A673 (cell line): ENCODE results near the gene NUP62. TPM values are rescaled to one million over a fixed set of nuclear protein-coding genes. Genes with fewer than 3 reads are reported as not detected.
"Not testable (repeated sequence)": the region's sequence is repeated elsewhere in the genome, so short reads cannot be mapped to it uniquely, and the experiment has no call there.

Experiments
- BruUV-seq: library from RNA; stranded (reverse); fragments of 400-500 nt; replicated peaks from 2 replicates; lab custom pipeline; 2021; lab: Mats Ljungman, UMichigan
- CTCF ChIA-PET: fragments of 300-600 bp; sonication (Branson Sonifier 250); formaldehyde crosslinking; loops from one replicate; lab custom pipeline; 2022; ENCODE audit warnings: antibody characterized with exemption; lab: Charles Lee
- POLR2A ChIA-PET: fragments of 300-600 bp; sonication (Branson Sonifier 250); formaldehyde crosslinking; loops from one replicate; lab custom pipeline; 2022; ENCODE audit warnings: antibody characterized with exemption; ENCODE audit not compliant: low non-redundant PET; lab: Charles Lee
- DNase-seq: peaks from one replicate; pipeline ENCODE4 v3.0.0-alpha.2; 2015; ENCODE audit warnings: low spot score
- H3K27ac ChIP-seq: fragments of 200-600 bp; sonication (generic); 2 replicates; pipeline ENCODE4 v1.5.1; 2016; ENCODE audit warnings: mixed run types, low read depth, mild to moderate bottlenecking, mixed read lengths, antibody characterized with exemption, low read length; ENCODE audit not compliant: poor library complexity, severe bottlenecking
- H3K27me3 ChIP-seq: fragments of 200-600 bp; sonication (generic); replicated peaks from 2 replicates; pipeline ENCODE4 v1.6.1; 2017; ENCODE audit warnings: mixed run types, low read depth, mild to moderate bottlenecking, mixed read lengths, antibody characterized with exemption, low read length; ENCODE audit not compliant: insufficient read depth, poor library complexity
- H3K36me3 ChIP-seq: fragments of 200-600 bp; sonication (generic); 2 replicates; pipeline ENCODE4 v1.6.1; 2016; ENCODE audit warnings: mixed run types, mild to moderate bottlenecking, mixed read lengths, antibody characterized with exemption, low read length; ENCODE audit not compliant: insufficient read depth, poor library complexity, severe bottlenecking
- H3K4me1 ChIP-seq: fragments of 200-600 bp; sonication (generic); 2 replicates; pipeline ENCODE4 v1.6.1; 2017; ENCODE audit warnings: mixed run types, mild to moderate bottlenecking, mixed read lengths, antibody characterized with exemption, low read length; ENCODE audit not compliant: insufficient read depth, poor library complexity, severe bottlenecking
- H3K4me3 ChIP-seq: fragments of 200-600 bp; sonication (generic); 2 replicates; pipeline ENCODE4 v1.5.1; 2016; ENCODE audit warnings: low read depth, mixed run types, mild to moderate bottlenecking, mixed read lengths, low read length; ENCODE audit not compliant: poor library complexity, severe bottlenecking
- H3K9me3 ChIP-seq: fragments of 200-600 bp; sonication (generic); 2 replicates; pipeline ENCODE4 v1.6.1; 2016; ENCODE audit warnings: mixed run types, low read depth, mild to moderate bottlenecking, mixed read lengths, antibody characterized with exemption, low read length; ENCODE audit not compliant: poor library complexity, severe bottlenecking
- EZH2 ChIP-seq: fragments of 200-600 bp; sonication (generic); IDR thresholded peaks from 2 replicates; pipeline ENCODE4 v1.6.1; 2017; ENCODE audit warnings: borderline replicate concordance, low read depth, mild to moderate bottlenecking, mixed read lengths, antibody characterized with exemption, low read length; ENCODE audit not compliant: poor library complexity, severe bottlenecking
- intact Hi-C: fragments of 100-400 bp; cut with micrococcal nuclease; formaldehyde crosslinking; loops from one replicate; pipeline ENCODE4 v1.10.0; 2022; ENCODE audit not compliant: unreplicated experiment
- total RNA-seq: library from RNA; stranded (reverse); gene quantifications from 2 replicates; pipeline ENCODE4 v1.2.3, GENCODE V29; 2021
- TF ChIP-seq, protein P1 (sequence below): fragments of 300-800, 200-600 bp; sonication (generic); conservative IDR thresholded peaks from 2 replicates; pipeline ENCODE4 v1.5.1; 2017; ENCODE audit warnings: low read depth, mild to moderate bottlenecking, antibody characterized with exemption, low read length, moderate library complexity, mixed read lengths

The NUP62 gene
- total RNA-seq, 1 experiment from 2014 or later: 98.5 TPM

DNA sequence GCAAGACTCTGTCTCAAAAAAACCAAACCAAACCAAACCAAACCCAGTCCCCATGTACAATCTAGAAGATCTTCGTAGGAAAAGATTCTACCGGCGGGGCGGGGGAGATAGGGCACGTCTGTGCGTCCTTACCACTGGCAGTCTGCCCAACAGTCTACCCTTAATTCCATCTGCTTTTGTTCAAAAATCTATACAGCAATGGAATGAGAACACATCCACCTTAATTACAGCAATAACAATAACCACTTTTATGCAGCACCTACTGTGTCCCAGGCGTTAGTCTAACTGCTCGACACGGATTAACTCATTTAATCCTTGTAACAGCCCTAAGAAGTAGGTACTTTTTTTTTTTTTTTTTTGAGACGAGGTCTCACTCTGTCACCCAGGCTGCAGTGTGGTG is 2.8 kb downstream of the NUP62 start:
- TF ChIP-seq, protein P1, sequence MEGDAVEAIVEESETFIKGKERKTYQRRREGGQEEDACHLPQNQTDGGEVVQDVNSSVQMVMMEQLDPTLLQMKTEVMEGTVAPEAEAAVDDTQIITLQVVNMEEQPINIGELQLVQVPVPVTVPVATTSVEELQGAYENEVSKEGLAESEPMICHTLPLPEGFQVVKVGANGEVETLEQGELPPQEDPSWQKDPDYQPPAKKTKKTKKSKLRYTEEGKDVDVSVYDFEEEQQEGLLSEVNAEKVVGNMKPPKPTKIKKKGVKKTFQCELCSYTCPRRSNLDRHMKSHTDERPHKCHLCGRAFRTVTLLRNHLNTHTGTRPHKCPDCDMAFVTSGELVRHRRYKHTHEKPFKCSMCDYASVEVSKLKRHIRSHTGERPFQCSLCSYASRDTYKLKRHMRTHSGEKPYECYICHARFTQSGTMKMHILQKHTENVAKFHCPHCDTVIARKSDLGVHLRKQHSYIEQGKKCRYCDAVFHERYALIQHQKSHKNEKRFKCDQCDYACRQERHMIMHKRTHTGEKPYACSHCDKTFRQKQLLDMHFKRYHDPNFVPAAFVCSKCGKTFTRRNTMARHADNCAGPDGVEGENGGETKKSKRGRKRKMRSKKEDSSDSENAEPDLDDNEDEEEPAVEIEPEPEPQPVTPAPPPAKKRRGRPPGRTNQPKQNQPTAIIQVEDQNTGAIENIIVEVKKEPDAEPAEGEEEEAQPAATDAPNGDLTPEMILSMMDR: no peak
- TF ChIP-seq EZH2: no peak
- Histone ChIP-seq H3K4me3 (no peak overlapping the region), H3K9me3 (no peaks in the 10 kb centered on the region), H3K27me3 (no peaks in the 10 kb centered on the region), H3K36me3 (peaks cover 64% of the 10 kb centered on the region), H3K4me1 (peaks cover 46% of the 10 kb centered on the region), H3K27ac (peak overlapping the region; percentile 100)
- DNase-seq: no peak
- intact Hi-C loops: loop anchor here (10.0 kb wide), 1 partner anchor 162 kb away; the partner anchor contains the start of genes AP2A1 and TSKS
- POLR2A ChIA-PET: interaction anchor here (1.0 kb wide), 1 partner anchor 50 kb away, joined by 5 read pairs; the partner anchor contains the start of gene AKT1S1
- no TSS peak for BruUV-seq
- CTCF ChIA-PET: no interaction called here

DNA sequence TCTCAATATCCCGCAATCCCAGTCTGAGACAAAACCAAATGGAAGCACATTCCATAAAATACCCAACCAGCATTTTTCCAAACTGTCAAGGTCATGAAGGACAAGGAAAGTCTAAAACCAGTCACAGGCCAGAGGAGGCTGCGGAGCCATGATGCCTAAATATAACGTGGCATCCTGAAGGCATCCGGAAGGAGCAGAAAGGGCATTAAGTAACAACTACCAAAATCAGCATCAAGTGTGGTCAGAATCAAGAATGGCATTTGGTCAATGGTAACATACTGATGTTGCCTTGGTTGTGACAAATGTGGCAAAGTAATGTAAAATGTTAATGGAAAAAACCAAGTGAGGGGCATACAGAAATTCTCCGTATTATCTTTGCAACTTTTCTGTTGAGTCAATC is 3.8 kb downstream of the NUP62 start:
- ChIA-PET POLR2A (interaction anchor here (0.6 kb wide), 1 partner anchor 41 kb away, joined by 3 read pairs; no protein-coding TSS in a partner anchor), CTCF (no interaction called here)
- DNase-seq: no peak
- TF ChIP-seq EZH2: no peak
- TF ChIP-seq, protein P1: no peak
- Histone ChIP-seq H3K36me3 (peaks cover 54% of the 10 kb centered on the region), H3K4me3 (no peak overlapping the region), H3K27ac (peak overlapping the region; percentile 94), H3K9me3 (no peaks in the 10 kb centered on the region), H3K27me3 (no peaks in the 10 kb centered on the region), H3K4me1 (peaks cover 37% of the 10 kb centered on the region)
- intact Hi-C loops: loop anchor here (10.0 kb wide), 1 partner anchor 161 kb away; the partner anchor contains the start of genes AP2A1 and TSKS
- BruUV-seq: no TSS peak

DNA sequence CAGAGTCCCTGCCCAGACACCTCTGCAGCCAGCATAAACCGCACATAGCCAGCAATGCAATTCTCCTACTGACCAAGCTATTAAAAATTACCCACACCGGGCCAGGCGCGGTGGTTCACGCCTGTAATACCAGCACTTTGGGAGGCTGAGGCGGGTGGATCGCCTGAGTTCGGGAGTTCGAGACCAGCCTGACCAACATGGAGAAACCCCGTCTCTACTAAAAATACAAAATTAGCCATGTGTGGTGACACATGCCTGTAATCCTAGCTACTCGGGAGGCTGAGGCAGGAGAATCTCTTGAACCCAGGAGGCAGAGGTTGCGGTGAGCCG is 4.5 kb downstream of the NUP62 start:
- H3K9me3 ChIP-seq, BruUV-seq, DNase-seq, H3K27me3 ChIP-seq, CTCF ChIA-PET: not testable (repeated sequence)
- Histone ChIP-seq H3K36me3 (peaks cover 47% of the 10 kb centered on the region), H3K27ac (peak overlapping the region; percentile 94), H3K4me1 (peaks cover 37% of the 10 kb centered on the region), H3K4me3 (peak overlapping the region; percentile 25)
- intact Hi-C loops: loop anchor here (10.0 kb wide), 1 partner anchor 160 kb away; the partner anchor contains the start of genes AP2A1 and TSKS
- POLR2A ChIA-PET: interaction anchor here (0.6 to 0.7 kb wide), 2 partner anchors 11 to 40 kb away, joined by 3 read pairs; no protein-coding TSS in a partner anchor
